IPS DF 19.7 (cell line): Measurements from ENCODE around the gene ARHGEF1.

Experiments used
- DNase-seq: peaks from one replicate; pipeline ENCODE4 v3.0.0-alpha.2; 2013; ENCODE audit warnings: low read depth, low spot score

Gene ARHGEF1

GRCh38 chr19:41956621-41957020, 73.6 kb downstream of the ARHGEF1 start:
- DNase-seq, result no peak
